Measurements from ENCODE around the gene ZSWIM6. TPM values are rescaled to one million over a fixed set of nuclear protein-coding genes. Genes with fewer than 3 reads are reported as not detected.

The ZSWIM6 gene
- total and polyA plus RNA-seq, 12 donors = 2.1 to 10.3 (median 6.7) TPM

- no peak overlapping the region for H3K27ac ChIP-seq
- H3K27me3 ChIP-seq = no peaks in the 10 kb centered on the region
- intact Hi-C loops (cut with DNase I) = no loop called here
- H3K4me3 ChIP-seq = no peak overlapping the region
- no peak for DNase-seq
- ATAC-seq = no peak
- peaks cover 0 to 55% (median 24%) of the 10 kb centered on the region in 9 donors for H3K4me1 ChIP-seq
- TF ChIP-seq CTCF (IDR thresholded peaks at IDR 0.05) = no peak
- no peaks in the 10 kb centered on the region for H3K36me3 ChIP-seq
- no peaks in the 10 kb centered on the region for H3K9me3 ChIP-seq
- WGBS, 2 donors = 97 to 100% methylated on average over 1 of the region's 1 CpG
These were observed 134.0 kb downstream of the ZSWIM6 start for GRCh38 chr5:61466017-61466416.

GRCh38 chr5:61467766-61468482 lies 135.9 kb downstream of the ZSWIM6 start:
- intact Hi-C loops (cut with DNase I) = no loop called here
- Histone ChIP-seq H3K4me1 (peaks cover 0 to 44% (median 24%) of the 10 kb centered on the region in 9 donors), H3K27ac (no peak overlapping the region), H3K36me3 (peaks cover 0 to 4% (median 0%) of the 10 kb centered on the region in 9 donors), H3K27me3 (no peaks in the 10 kb centered on the region), H3K9me3 (no peaks in the 10 kb centered on the region), H3K4me3 (no peak overlapping the region)
- WGBS, 2 donors = 25 to 36% methylated on average over 2 of the region's 2 CpGs
- TF ChIP-seq CTCF (IDR thresholded peaks at IDR 0.05) = no peak
- ATAC-seq (peak in 2 of 8 donors; percentile 37 to 48), DNase-seq (no peak)

- peaks cover 0 to 9% (median 0%) of the 10 kb centered on the region in 9 donors for H3K36me3 ChIP-seq
- intact Hi-C loops (cut with DNase I) = no loop called here
- no peak for DNase-seq
- WGBS, 2 donors = 81 to 93% methylated on average over 2 of the region's 2 CpGs
- no peak overlapping the region for H3K4me3 ChIP-seq
- H3K27ac ChIP-seq = no peak overlapping the region
- TF ChIP-seq CTCF (IDR thresholded peaks at IDR 0.05) = no peak
- ATAC-seq = no peak
- peaks cover 0 to 41% (median 21%) of the 10 kb centered on the region in 9 donors for H3K4me1 ChIP-seq
- H3K9me3 ChIP-seq = no peaks in the 10 kb centered on the region
- H3K27me3 ChIP-seq = no peaks in the 10 kb centered on the region
These were observed 136.4 kb downstream of the ZSWIM6 start for GRCh38 chr5:61468483-61468865.

GRCh38 chr5:61471352-61471751 lies 139.3 kb downstream of the ZSWIM6 start:
- ATAC-seq (no peak), DNase-seq (no peak)
- H3K4me3 ChIP-seq = no peak overlapping the region
- H3K27me3 ChIP-seq = no peaks in the 10 kb centered on the region
- no peaks in the 10 kb centered on the region for H3K9me3 ChIP-seq
- H3K27ac ChIP-seq = no peak overlapping the region
- intact Hi-C loops (cut with DNase I) = no loop called here
- H3K36me3 ChIP-seq = peaks cover 0 to 10% (median 0%) of the 10 kb centered on the region in 9 donors
- H3K4me1 ChIP-seq = peaks cover 0 to 30% (median 13%) of the 10 kb centered on the region in 9 donors
- 94 to 100% methylated on average over 1 of the region's 1 CpG for WGBS, 2 donors
- TF ChIP-seq CTCF (IDR thresholded peaks at IDR 0.05) = no peak

Data from heart right ventricle (tissue), 16 donors.